ENCODE measurements around the gene RERE.
"Not testable (repeated sequence)": the region's sequence is repeated elsewhere in the genome, so short reads cannot be mapped to it uniquely, and the experiment has no call there.

Gene RERE

DNA sequence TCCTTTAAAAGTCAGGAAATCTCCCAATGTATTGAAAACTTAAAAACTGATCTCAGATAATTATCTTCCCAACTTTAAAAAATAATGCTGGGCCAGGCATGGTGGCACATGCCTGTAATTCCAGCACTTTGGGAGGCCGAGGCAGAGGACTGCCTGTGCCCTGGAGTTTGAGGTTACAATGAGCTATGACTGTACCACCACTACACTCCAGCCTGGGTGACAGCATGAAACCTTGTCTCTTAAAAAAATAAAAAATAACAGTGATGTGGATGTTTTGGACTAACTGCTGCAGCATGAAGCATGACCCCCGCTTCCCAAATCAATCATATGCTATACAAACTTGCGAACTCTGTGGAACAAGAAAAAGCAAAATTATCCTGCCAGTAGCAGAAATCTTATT is 186.3 kb downstream of the RERE start:
- no peak for DNase-seq

GRCh38 chr1:8629241-8630091 is 188.0 kb downstream of the RERE start:
- DNase-seq, result no peak

GRCh38 chr1:8628606-8629005 is 188.8 kb downstream of the RERE start:
- DNase-seq, result no peak

DNA sequence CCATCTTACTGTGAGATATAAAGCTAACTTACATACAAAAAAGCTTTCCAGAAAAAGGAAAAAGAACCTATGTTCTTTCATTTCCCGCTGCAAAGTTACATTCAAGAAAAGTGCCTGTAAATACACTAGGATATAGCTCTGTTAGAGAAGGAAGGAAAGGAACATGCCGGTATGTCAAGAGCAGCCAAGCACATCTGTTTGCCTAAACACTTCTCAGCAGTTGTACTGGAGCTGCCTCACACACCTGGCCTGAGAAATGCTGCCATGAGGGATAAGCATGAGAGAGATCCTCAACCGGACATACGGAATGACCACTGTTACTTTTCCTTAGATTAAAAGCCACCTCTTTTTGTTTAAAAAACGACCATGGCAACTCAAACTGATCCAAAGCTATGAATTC is 189.7 kb downstream of the RERE start:
- DNase-seq, result no peak

GRCh38 chr1:8625981-8626898 is 191.2 kb downstream of the RERE start:
- DNase-seq, result no peak

DNA sequence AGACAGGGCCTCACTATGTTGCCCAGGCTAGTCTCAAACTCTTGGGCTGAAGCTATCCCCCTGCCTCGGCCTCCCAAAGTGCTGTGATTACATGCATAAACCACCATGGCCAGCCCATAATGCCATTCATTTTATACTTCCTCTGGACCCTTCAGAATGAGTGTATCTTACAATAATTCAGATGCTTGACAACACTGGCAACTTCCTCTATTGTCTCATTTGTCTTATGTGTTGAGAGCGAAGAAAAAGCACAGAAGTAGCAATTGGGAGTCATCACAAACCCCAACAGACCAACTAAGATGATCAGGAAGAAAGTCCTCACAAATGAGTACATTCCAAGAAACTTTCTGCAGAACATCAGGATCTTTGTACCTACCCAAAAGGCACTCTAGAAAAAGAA is 191.9 kb downstream of the RERE start:
- DNase-seq, result no peak

GRCh38 chr1:8623651-8624192 is 193.7 kb downstream of the RERE start:
- not testable (repeated sequence) for DNase-seq

- DNase-seq, result not testable (repeated sequence)
Observed at GRCh38 chr1:8621785-8622348, 195.6 kb downstream of the RERE start.

DNA sequence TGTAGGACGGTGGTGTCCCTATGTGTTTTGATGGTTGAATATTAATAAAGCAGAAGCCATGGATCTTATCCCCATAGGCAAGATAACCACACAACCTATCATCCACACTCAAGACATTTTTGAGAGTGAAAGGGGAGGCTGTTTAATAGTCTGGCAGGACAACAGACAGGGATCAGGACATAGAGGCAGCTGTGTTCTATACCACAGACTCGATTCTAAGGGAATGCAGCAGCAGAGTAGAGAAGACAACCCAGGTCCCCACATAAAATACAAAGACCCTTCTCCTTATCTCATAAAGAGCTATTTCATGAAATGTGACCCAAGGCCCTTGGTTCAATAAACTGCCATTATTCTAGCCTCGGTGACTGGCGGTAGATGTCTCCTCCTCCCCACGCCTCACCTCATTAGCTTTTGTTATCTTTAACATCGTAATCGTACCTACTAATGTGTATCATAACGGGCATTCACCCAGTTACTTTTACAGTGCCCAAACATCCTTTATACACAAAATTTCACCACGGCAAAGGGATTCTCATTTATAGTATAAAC is 196.3 kb downstream of the RERE start:
- not testable (repeated sequence) for DNase-seq

GRCh38 chr1:8619917-8620502 is 197.4 kb downstream of the RERE start:
- not testable (repeated sequence) for DNase-seq

- not testable (repeated sequence) for DNase-seq
Observed at GRCh38 chr1:8619419-8619818, 198.0 kb downstream of the RERE start.

- DNase-seq, result not testable (repeated sequence)
Observed at GRCh38 chr1:8616791-8617190, 200.6 kb downstream of the RERE start.

GRCh38 chr1:8611634-8612515 is 205.6 kb downstream of the RERE start:
- not testable (repeated sequence) for DNase-seq

- DNase-seq, result no peak
Observed at GRCh38 chr1:8607906-8608305, 209.5 kb downstream of the RERE start.

DNA sequence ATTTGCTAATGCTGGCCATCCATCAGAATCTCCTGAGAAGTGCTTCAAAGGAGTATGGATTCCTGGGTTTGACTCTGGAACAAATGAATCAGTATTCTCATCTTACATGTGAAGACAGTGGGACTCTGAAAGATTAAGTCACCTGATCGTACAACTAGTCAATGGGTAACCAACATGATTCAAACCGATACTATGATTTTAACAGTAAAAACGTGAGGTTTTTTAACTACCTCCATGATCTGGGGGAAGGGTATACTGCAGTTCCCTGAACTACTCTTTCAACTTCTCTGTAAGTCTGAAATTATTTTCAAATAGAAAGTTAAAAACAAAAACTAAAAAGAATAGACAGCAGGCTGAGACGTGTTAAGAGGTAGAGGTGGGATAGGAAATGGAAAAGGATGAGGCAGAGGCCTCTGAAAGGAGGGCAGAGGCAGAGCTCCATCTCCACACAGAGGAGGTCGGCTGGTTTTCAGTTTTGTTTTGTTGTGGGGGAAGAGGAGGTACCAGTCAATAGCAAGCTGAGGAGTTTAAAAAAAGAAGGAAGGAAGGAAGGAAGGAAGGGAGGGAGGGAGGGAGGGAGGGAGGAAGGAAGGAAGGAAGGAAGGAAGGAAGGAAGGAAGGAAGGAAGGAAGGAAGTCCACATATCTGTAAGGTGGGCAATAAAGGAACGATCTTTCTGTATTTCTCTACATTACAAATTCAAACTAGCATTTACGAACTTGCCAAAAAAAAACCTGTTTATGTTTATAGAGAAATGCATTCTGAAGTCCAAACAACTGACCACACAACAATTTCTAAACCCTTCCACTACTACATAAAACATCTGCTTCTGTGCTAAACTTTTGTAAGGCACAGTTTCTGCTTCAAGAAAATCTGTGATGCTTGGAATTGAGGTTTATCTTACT is 213.1 kb downstream of the RERE start:
- no peak for DNase-seq

DNA sequence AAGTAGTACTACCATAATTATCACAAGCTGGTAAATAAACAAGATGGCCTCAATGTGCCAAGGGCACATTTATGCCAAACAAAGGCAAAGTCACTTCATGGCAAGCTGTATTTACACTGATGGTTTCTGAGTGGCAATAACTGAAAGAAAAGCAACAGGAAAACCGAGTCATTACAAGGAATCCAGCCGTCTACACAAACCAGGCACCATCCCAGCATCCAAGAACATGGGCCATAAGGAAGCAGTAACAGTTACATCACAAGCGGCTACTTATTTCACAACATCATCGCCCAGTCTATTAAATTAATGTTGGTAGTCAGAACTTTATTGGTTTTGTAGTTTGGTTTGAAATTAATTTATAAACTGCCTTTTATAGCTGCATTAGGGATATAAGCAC is 214.2 kb downstream of the RERE start:
- no peak for DNase-seq

GRCh38 chr1:8602471-8603219 is 214.8 kb downstream of the RERE start:
- DNase-seq, result no peak

- DNase-seq, result no peak
Observed at GRCh38 chr1:8600336-8600735, 217.1 kb downstream of the RERE start.

- no peak for DNase-seq
Observed at GRCh38 chr1:8599646-8600212, 217.7 kb downstream of the RERE start.
